Colonic mucosa (tissue), 4 donors: ENCODE results near the gene LCN9. TPM values are rescaled to one million over a fixed set of nuclear protein-coding genes. Genes with fewer than 3 reads are reported as not detected.

Experiments
- DNase-seq: peaks from one replicate; pipeline ENCODE4 v3.0.0-alpha.2; 2020
- H3K27ac ChIP-seq: fragments of 200-600 bp; one replicate; pipeline ENCODE4 v1.8.0; 2021
- H3K27me3 ChIP-seq: fragments of 200-600 bp; one replicate; pipeline ENCODE4 v1.8.0; 2021
- H3K36me3 ChIP-seq: fragments of 200-600 bp; one replicate; pipeline ENCODE4 v1.8.0; 2021
- H3K4me1 ChIP-seq: fragments of 200-600 bp; one replicate; pipeline ENCODE4 v1.8.0; 2021; ENCODE audit warnings: mild to moderate bottlenecking
- H3K4me3 ChIP-seq: fragments of 200-600 bp; one replicate; pipeline ENCODE4 v1.8.0; 2021
- H3K9ac ChIP-seq, 2 donors: one replicate each; pipeline ENCODE4 v1.7.0; 2013; ENCODE audit warnings: control low read depth in 2 of 2, low read depth in 2 of 2, low read length in 2 of 2
- H3K9me3 ChIP-seq: fragments of 200-600 bp; one replicate; pipeline ENCODE4 v1.8.0; 2021
- CTCF ChIP-seq: fragments of 200-600 bp; IDR thresholded peaks from one replicate; pipeline ENCODE4 v1.8.0; 2022; ENCODE audit warnings: antibody characterized with exemption, mild to moderate bottlenecking
- intact Hi-C: fragments of 100-400 bp; cut with DNase I; formaldehyde crosslinking; loops from one replicate; pipeline ENCODE4 v1.14.1; 2022
- total RNA-seq, 2 donors: library from RNA; stranded (reverse); fragmentation: NEBNext Ultra II Directional in 1 of 2; extraction: Animal tissue kit (Norgen Biotek cat#: 25700) in 1 of 2; gene quantifications; one replicate each; pipeline ENCODE4 v1.2.1, GENCODE V29; 2021
- donor health status: healthy.
- donor health status: DM: no; HTN: no; CAD: no.
- donor health status: DM: no; HTN: no; CAD: no.

LCN9 gene
- total RNA-seq, 2 donors from 2014 or later: not detected

- Histone ChIP-seq H3K27me3 (no peaks in the 10 kb centered on the region), H3K27ac (no peak overlapping the region), H3K36me3 (no peaks in the 10 kb centered on the region), H3K9me3 (no peaks in the 10 kb centered on the region), H3K9ac (no peak overlapping the region), H3K4me1 (no peaks in the 10 kb centered on the region), H3K4me3 (no peak overlapping the region)
- no peak for TF ChIP-seq CTCF
- no peak for DNase-seq
- intact Hi-C loops: no loop called here
Measured at GRCh38 chr9:135677641-135678168, 14.6 kb downstream of the LCN9 start.

GRCh38 chr9:135678236-135679017, 15.3 kb downstream of the LCN9 start:
- Histone ChIP-seq H3K36me3 (no peaks in the 10 kb centered on the region), H3K9me3 (no peaks in the 10 kb centered on the region), H3K27ac (no peak overlapping the region), H3K4me1 (no peaks in the 10 kb centered on the region), H3K9ac (no peak overlapping the region), H3K4me3 (no peak overlapping the region), H3K27me3 (no peaks in the 10 kb centered on the region)
- no peak for TF ChIP-seq CTCF
- no peak for DNase-seq
- intact Hi-C loops: no loop called here

- intact Hi-C loops: no loop called here
- no peak overlapping the region for H3K27ac ChIP-seq
- DNase-seq: no peak
- H3K9ac ChIP-seq: no peak overlapping the region
- no peaks in the 10 kb centered on the region for H3K4me1 ChIP-seq
- no peak for TF ChIP-seq CTCF
- H3K36me3 ChIP-seq: no peaks in the 10 kb centered on the region
- H3K9me3 ChIP-seq: no peaks in the 10 kb centered on the region
- no peaks in the 10 kb centered on the region for H3K27me3 ChIP-seq
- no peak overlapping the region for H3K4me3 ChIP-seq
Measured at GRCh38 chr9:135680056-135680455, 16.9 kb downstream of the LCN9 start.

DNA sequence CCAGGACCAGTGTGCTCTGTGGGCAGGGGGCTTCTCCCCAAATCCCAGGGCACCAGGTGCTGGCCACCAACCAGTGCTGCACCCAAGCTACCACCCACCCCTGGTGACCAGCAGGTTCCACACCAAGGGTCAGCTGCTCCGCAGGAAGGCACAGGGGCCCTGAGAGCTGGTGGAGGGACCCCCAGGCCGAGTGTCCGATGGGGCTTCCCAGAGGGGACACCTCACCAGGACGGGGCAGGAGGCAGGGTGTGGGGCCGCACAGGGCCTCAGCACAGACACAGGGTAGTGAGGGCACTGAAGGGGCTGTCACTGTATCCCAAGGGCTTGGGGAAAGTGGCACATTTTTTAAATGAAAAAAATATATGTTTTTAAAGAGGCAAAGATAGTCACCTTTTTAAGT, 18.1 kb downstream of the LCN9 start:
- no peak overlapping the region for H3K9ac ChIP-seq
- no peak overlapping the region for H3K4me3 ChIP-seq
- no peaks in the 10 kb centered on the region for H3K36me3 ChIP-seq
- no peak overlapping the region for H3K27ac ChIP-seq
- intact Hi-C loops: no loop called here
- no peak for TF ChIP-seq CTCF
- DNase-seq: no peak
- no peaks in the 10 kb centered on the region for H3K27me3 ChIP-seq
- H3K4me1 ChIP-seq: no peaks in the 10 kb centered on the region
- no peaks in the 10 kb centered on the region for H3K9me3 ChIP-seq

- no peaks in the 10 kb centered on the region for H3K27me3 ChIP-seq
- no peaks in the 10 kb centered on the region for H3K36me3 ChIP-seq
- no peak for TF ChIP-seq CTCF
- no peak for DNase-seq
- H3K9me3 ChIP-seq: no peaks in the 10 kb centered on the region
- H3K4me3 ChIP-seq: no peak overlapping the region
- no peak overlapping the region for H3K9ac ChIP-seq
- intact Hi-C loops: no loop called here
- H3K27ac ChIP-seq: no peak overlapping the region
- H3K4me1 ChIP-seq: no peaks in the 10 kb centered on the region
Measured at GRCh38 chr9:135683401-135684034, 20.4 kb downstream of the LCN9 start.
